Activated B cell treated with CpG ODN at 0.5 μM for 24 hours (primary cell): ENCODE measurements around the gene NTNG2. TPM values are rescaled to one million over a fixed set of nuclear protein-coding genes. Genes with fewer than 3 reads are reported as not detected.
A peak's percentile ranks its signal among the peaks of the same experiment; 100 is the strongest.
"Not testable (repeated sequence)": the region's sequence is repeated elsewhere in the genome, so short reads cannot be mapped to it uniquely, and the experiment has no call there.

Source experiments
- ATAC-seq: fragments of 200-7000 bp; cut with Tn5 transposase; one replicate; pipeline ENCODE4 v1.10.0; 2021; ENCODE audit warnings: low read depth, mild to moderate bottlenecking, moderate library complexity
- CTCF ChIA-PET: fragments of 350-600 bp; sonication (Branson Sonifier 250); formaldehyde crosslinking; loops from one replicate; lab custom pipeline; 2021; ENCODE audit warnings: antibody characterized with exemption; lab: Charles Lee
- POLR2A ChIA-PET: fragments of 350-600 bp; sonication (Branson Sonifier 250); formaldehyde crosslinking; loops from one replicate; lab custom pipeline; 2021; ENCODE audit warnings: antibody characterized with exemption; lab: Charles Lee
- DNase-seq: peaks from one replicate; pipeline ENCODE4 v3.0.0; 2022
- H3K27ac Mint-ChIP-seq: one replicate; pipeline ENCODE4 v1.8.0; 2020; ENCODE audit warnings: mixed read lengths
- H3K27me3 Mint-ChIP-seq: one replicate; pipeline ENCODE4 v1.8.0; 2021; ENCODE audit warnings: mixed read lengths
- H3K36me3 Mint-ChIP-seq: one replicate; pipeline ENCODE4 v1.8.0; 2021; ENCODE audit warnings: low read depth, mixed read lengths
- H3K4me1 Mint-ChIP-seq: one replicate; pipeline ENCODE4 v1.8.0; 2021; ENCODE audit warnings: mixed read lengths
- H3K4me3 Mint-ChIP-seq: one replicate; pipeline ENCODE4 v1.8.0; 2020; ENCODE audit warnings: mild to moderate bottlenecking, mixed read lengths
- H3K9me3 Mint-ChIP-seq: one replicate; pipeline ENCODE4 v1.8.0; 2020; ENCODE audit warnings: mixed read lengths
- CTCF ChIP-seq: fragments of 200-600 bp; IDR thresholded peaks from one replicate; pipeline ENCODE4 v1.8.0; 2022; ENCODE audit warnings: antibody characterized with exemption, mild to moderate bottlenecking
- intact Hi-C: fragments of 100-400 bp; cut with micrococcal nuclease; formaldehyde crosslinking; loops from one replicate; pipeline ENCODE4 v1.15.1; 2024
- total RNA-seq: library from RNA; stranded (reverse); gene quantifications from 2 replicates; pipeline ENCODE4 v1.2.3, GENCODE V29; 2022

NTNG2 gene
- total RNA-seq, 1 donor from 2014 or later, result 3.1 TPM

GRCh38 chr9:132129535-132129934, 32.3 kb upstream of the NTNG2 start:
- H3K36me3 Mint-ChIP-seq, result no peaks in the 10 kb centered on the region
- no peak overlapping the region for H3K27ac Mint-ChIP-seq
- peaks cover 66% of the 10 kb centered on the region for H3K27me3 Mint-ChIP-seq
- H3K4me1 Mint-ChIP-seq, result peaks cover 3% of the 10 kb centered on the region
- ChIA-PET POLR2A (no interaction called here), CTCF (no interaction called here)
- H3K4me3 Mint-ChIP-seq, result no peak overlapping the region
- H3K9me3 Mint-ChIP-seq, result no peaks in the 10 kb centered on the region
- intact Hi-C loops, result no loop called here
- TF ChIP-seq CTCF, result no peak
- ATAC-seq (no peak), DNase-seq (no peak)

- CTCF ChIA-PET, H3K36me3 Mint-ChIP-seq, H3K27ac Mint-ChIP-seq, H3K4me3 Mint-ChIP-seq, H3K9me3 Mint-ChIP-seq, POLR2A ChIA-PET, ATAC-seq, H3K4me1 Mint-ChIP-seq, intact Hi-C loops, DNase-seq: not testable (repeated sequence)
- H3K27me3 Mint-ChIP-seq, result peaks cover 58% of the 10 kb centered on the region
These were observed 27.8 kb upstream of the NTNG2 start for GRCh38 chr9:132134085-132134484.

GRCh38 chr9:132135456-132135855, 26.4 kb upstream of the NTNG2 start:
- no peaks in the 10 kb centered on the region for H3K4me1 Mint-ChIP-seq
- ChIA-PET POLR2A (no interaction called here), CTCF (no interaction called here)
- H3K27ac Mint-ChIP-seq, result no peak overlapping the region
- no peaks in the 10 kb centered on the region for H3K9me3 Mint-ChIP-seq
- DNase-seq (no peak), ATAC-seq (no peak)
- H3K27me3 Mint-ChIP-seq, result peaks cover 58% of the 10 kb centered on the region
- TF ChIP-seq CTCF, result no peak
- no peak overlapping the region for H3K4me3 Mint-ChIP-seq
- H3K36me3 Mint-ChIP-seq, result no peaks in the 10 kb centered on the region
- intact Hi-C loops, result no loop called here

- no peak overlapping the region for H3K27ac Mint-ChIP-seq
- no peaks in the 10 kb centered on the region for H3K9me3 Mint-ChIP-seq
- peaks cover 2% of the 10 kb centered on the region for H3K4me1 Mint-ChIP-seq
- H3K27me3 Mint-ChIP-seq, result peaks cover 56% of the 10 kb centered on the region
- ChIA-PET CTCF (no interaction called here), POLR2A (no interaction called here)
- no peak overlapping the region for H3K4me3 Mint-ChIP-seq
- intact Hi-C loops, result no loop called here
- TF ChIP-seq CTCF, result no peak
- no peaks in the 10 kb centered on the region for H3K36me3 Mint-ChIP-seq
- no peak for DNase-seq
- ATAC-seq, result no peak
These were observed 25.6 kb upstream of the NTNG2 start for GRCh38 chr9:132136151-132136780.

- Mint-ChIP-seq H3K4me3 (peak overlapping the region; percentile 70), H3K36me3 (no peaks in the 10 kb centered on the region), H3K27ac (no peak overlapping the region), H3K4me1 (peaks cover 9% of the 10 kb centered on the region), H3K9me3 (no peaks in the 10 kb centered on the region), H3K27me3 (peaks cover 66% of the 10 kb centered on the region)
- ChIA-PET CTCF (no interaction called here), POLR2A (no interaction called here)
- no peak for ATAC-seq
- intact Hi-C loops, result no loop called here
- TF ChIP-seq CTCF, result no peak
- DNase-seq, result no peak
These were observed 20.4 kb upstream of the NTNG2 start for GRCh38 chr9:132141344-132141947.
